H9 (cell line): ENCODE data around the gene DOCK2. TPM values are rescaled to one million over a fixed set of nuclear protein-coding genes. Genes with fewer than 3 reads are reported as not detected.

Source experiments
- DNase-seq: peaks from one replicate; pipeline ENCODE4 v3.0.0-alpha.2; 2017
- H2AFZ ChIP-seq: one replicate; pipeline ENCODE4 v1.6.1; 2013; ENCODE audit warnings: mild to moderate bottlenecking, low read length, control low read depth, moderate library complexity
- H2AK5ac ChIP-seq: 2 replicates; pipeline ENCODE4 v1.6.1; 2013; ENCODE audit warnings: low read length, control low read depth, mixed read lengths; ENCODE audit not compliant: insufficient read length
- H2BK120ac ChIP-seq: one replicate; pipeline ENCODE4 v1.6.1; 2013; ENCODE audit warnings: low read depth, mild to moderate bottlenecking, low read length, control low read depth, inconsistent platforms; ENCODE audit not compliant: poor library complexity, severe bottlenecking
- H2BK12ac ChIP-seq: 2 replicates; pipeline ENCODE4 v1.6.1; 2013; ENCODE audit warnings: low read length, control low read depth, mixed read lengths, low read depth; ENCODE audit not compliant: insufficient read length
- H2BK15ac ChIP-seq: 2 replicates; pipeline ENCODE4 v1.6.1; 2013; ENCODE audit warnings: low read depth, low read length, control low read depth
- H2BK20ac ChIP-seq: one replicate; pipeline ENCODE4 v1.6.1; 2013; ENCODE audit warnings: low read depth, mild to moderate bottlenecking, low read length, control low read depth, inconsistent platforms; ENCODE audit not compliant: poor library complexity, severe bottlenecking
- H2BK5ac ChIP-seq: 2 replicates; pipeline ENCODE4 v1.6.1; 2013; ENCODE audit warnings: low read length, control low read depth, mixed read lengths; ENCODE audit not compliant: insufficient read length
- H3K14ac ChIP-seq: 2 replicates; pipeline ENCODE4 v1.6.1; 2013; ENCODE audit warnings: low read length, control low read depth; ENCODE audit not compliant: insufficient read depth
- H3K18ac ChIP-seq: 2 replicates; pipeline ENCODE4 v1.6.1; 2013; ENCODE audit warnings: low read depth, mild to moderate bottlenecking, mixed read lengths, low read length, control low read depth; ENCODE audit not compliant: insufficient read length
- H3K23ac ChIP-seq: 2 replicates; pipeline ENCODE4 v1.6.1; 2013; ENCODE audit warnings: low read length, control low read depth, mixed read lengths, low read depth; ENCODE audit not compliant: insufficient read length
- H3K23me2 ChIP-seq: 2 replicates; pipeline ENCODE4 v1.6.1; 2013; ENCODE audit warnings: low read depth, mild to moderate bottlenecking, mixed read lengths, low read length, control low read depth; ENCODE audit not compliant: insufficient read length, poor library complexity, severe bottlenecking
- H3K27ac ChIP-seq: 2 replicates; pipeline ENCODE4 v1.5.1; 2013; ENCODE audit warnings: low read length, control low read depth, mixed read lengths, low read depth; ENCODE audit not compliant: insufficient read length
- H3K27me3 ChIP-seq: 2 replicates; pipeline ENCODE4 v1.6.1; 2013; ENCODE audit warnings: low read length, control low read depth, inconsistent platforms; ENCODE audit not compliant: insufficient read depth
- H3K4ac ChIP-seq: 2 replicates; pipeline ENCODE4 v1.6.1; 2013; ENCODE audit warnings: low read depth, mild to moderate bottlenecking, control low read depth, inconsistent platforms, low read length, moderate library complexity
- H3K4me1 ChIP-seq: 2 replicates; pipeline ENCODE4 v1.6.1; 2013; ENCODE audit warnings: low read length, control low read depth, inconsistent platforms; ENCODE audit not compliant: insufficient read depth
- H3K4me2 ChIP-seq: 2 replicates; pipeline ENCODE4 v1.6.1; 2013; ENCODE audit warnings: low read length, control low read depth, mixed read lengths; ENCODE audit not compliant: insufficient read length, insufficient read depth
- H3K56ac ChIP-seq: 2 replicates; pipeline ENCODE4 v1.6.1; 2013; ENCODE audit warnings: low read depth, mild to moderate bottlenecking, mixed read lengths, low read length, control low read depth; ENCODE audit not compliant: insufficient read length
- H3K79me1 ChIP-seq: 2 replicates; pipeline ENCODE4 v1.6.1; 2013; ENCODE audit warnings: low read depth, mild to moderate bottlenecking, moderate library complexity, low read length, control low read depth, inconsistent platforms; ENCODE audit not compliant: insufficient read depth, poor library complexity, severe bottlenecking
- H3K79me2 ChIP-seq: 2 replicates; pipeline ENCODE4 v1.6.1; 2013; ENCODE audit warnings: low read length, control low read depth, inconsistent platforms; ENCODE audit not compliant: insufficient read depth
- H3K9ac ChIP-seq: 2 replicates; pipeline ENCODE4 v1.6.1; 2013; ENCODE audit warnings: low read length, control low read depth, mixed read lengths; ENCODE audit not compliant: insufficient read length; ENCODE audit errors: extremely low read depth
- H3K9me3 ChIP-seq: one replicate; pipeline ENCODE4 v1.6.1; 2013; ENCODE audit warnings: low read depth, low read length, inconsistent platforms; ENCODE audit not compliant: control insufficient read depth
- H3T11ph ChIP-seq: one replicate; pipeline ENCODE4 v1.6.1; 2013; ENCODE audit warnings: mild to moderate bottlenecking, low read length, control low read depth, inconsistent platforms
- H4K20me1 ChIP-seq: one replicate; pipeline ENCODE4 v1.6.1; 2013; ENCODE audit not compliant: control insufficient read depth, insufficient read length, insufficient read depth
- H4K5ac ChIP-seq: 2 replicates; pipeline ENCODE4 v1.6.1; 2013; ENCODE audit warnings: low read depth, mild to moderate bottlenecking, mixed read lengths, low read length, control low read depth; ENCODE audit not compliant: insufficient read length
- H4K8ac ChIP-seq: replicated peaks from 2 replicates; pipeline ENCODE4 v1.6.1; 2013; ENCODE audit warnings: low read length, control low read depth, mixed read lengths, low read depth; ENCODE audit not compliant: insufficient read length
- H4K91ac ChIP-seq: 2 replicates; pipeline ENCODE4 v1.6.1; 2013; ENCODE audit warnings: low read depth, mild to moderate bottlenecking, moderate library complexity, mixed read lengths, low read length, control low read depth; ENCODE audit not compliant: insufficient read length
- H3K27ac Mint-ChIP-seq, 3 experiments: 2 replicates in 2 of 3; 3 replicates in 1 of 3; pipeline ENCODE4 v1.8.0; 2020 to 2021; ENCODE audit warnings: mixed read lengths in 3 of 3, mild to moderate bottlenecking in 1 of 3, moderate library complexity in 1 of 3
- H3K27me3 Mint-ChIP-seq: 2 replicates; pipeline ENCODE4 v1.8.0; 2021; ENCODE audit warnings: low read depth, mild to moderate bottlenecking, moderate library complexity, mixed read lengths
- H3K36me3 Mint-ChIP-seq, 3 experiments: 2 replicates in 2 of 3; 3 replicates in 1 of 3; pipeline ENCODE4 v1.8.0; 2020 to 2021; ENCODE audit warnings: low read depth in 3 of 3, mixed read lengths in 3 of 3; ENCODE audit not compliant: insufficient read depth in 1 of 3
- H3K4me1 Mint-ChIP-seq, 2 experiments: 2 replicates each; pipeline ENCODE4 v1.8.0; 2020; ENCODE audit warnings: mixed read lengths in 2 of 2
- H3K4me3 Mint-ChIP-seq, 2 experiments: 2 replicates in 1 of 2; 3 replicates in 1 of 2; pipeline ENCODE4 v1.8.0; 2020 to 2021; ENCODE audit warnings: mild to moderate bottlenecking in 2 of 2, mixed read lengths in 2 of 2, moderate library complexity in 1 of 2
- H3K9me3 Mint-ChIP-seq, 2 experiments: 2 replicates in 1 of 2; 3 replicates in 1 of 2; pipeline ENCODE4 v1.8.0; 2020; ENCODE audit warnings: mild to moderate bottlenecking in 2 of 2, mixed read lengths in 2 of 2, moderate library complexity in 1 of 2
- CTCF ChIP-seq: fragments of 200-600 bp; sonication (generic); conservative IDR thresholded peaks from 3 replicates; pipeline ENCODE4 v1.8.0; 2021; ENCODE audit warnings: antibody characterized with exemption, mild to moderate bottlenecking
- WGBS: extraction: QIAGEN DNeasy Blood & Tissue Kit; methylation state at CpG from one replicate; pipeline ENCODE4 v1.1.7; 2013; ENCODE audit warnings: missing lambda C conversion rate, low lambda C conversion rate, mixed read lengths; ENCODE audit not compliant: insufficient read length; ENCODE audit errors: extremely low coverage; 5-methylcytosine and 5-hydroxymethylcytosine counted together
- total RNA-seq: library from RNA; stranded (reverse); gene quantifications from 2 replicates; pipeline ENCODE4 v1.2.1, GENCODE V29; 2021

DOCK2 gene
- total RNA-seq, 1 experiment from 2014 or later: 7.8 TPM

DNA sequence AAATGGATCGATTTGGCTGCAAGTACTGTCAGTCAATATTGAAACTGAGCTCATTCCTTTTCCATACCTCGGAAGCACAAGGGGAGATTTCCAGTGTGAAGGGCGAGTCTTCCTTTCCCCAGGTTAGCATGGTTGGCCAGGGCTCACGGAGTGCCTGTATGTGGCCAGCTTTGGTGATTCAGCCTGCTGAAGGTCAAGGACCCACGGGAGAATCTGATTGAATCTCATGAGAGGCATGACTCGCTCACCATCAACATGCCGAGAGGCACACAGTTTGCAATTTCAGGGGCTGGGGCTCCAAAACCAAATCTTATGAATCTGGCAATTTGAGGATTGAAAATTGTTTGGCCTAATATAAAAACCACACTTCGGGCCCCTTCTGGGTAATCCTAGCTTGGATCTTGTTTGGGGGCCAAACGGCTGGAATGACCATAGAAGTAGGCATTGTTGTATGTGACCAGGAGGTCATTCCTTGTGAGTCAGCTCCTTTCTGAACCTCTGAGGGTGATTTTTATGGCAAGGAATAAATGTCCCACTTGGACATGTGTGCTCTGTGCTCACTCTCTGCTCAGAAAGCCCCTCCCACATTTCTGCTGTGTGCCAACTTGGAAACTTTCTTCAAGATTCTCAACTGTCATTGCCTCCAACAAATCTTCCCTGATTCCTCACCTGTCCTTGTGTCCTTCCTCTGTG is 69.8 kb downstream of the DOCK2 start:
- Histone ChIP-seq H3K27ac (no peak overlapping the region), H3K56ac (no peak overlapping the region), H2BK15ac (no peak overlapping the region), H2BK20ac (no peak overlapping the region), H3K27me3 (no peaks in the 10 kb centered on the region), H2BK120ac (no peak overlapping the region), H4K8ac (no peak overlapping the region), H2AFZ (no peak overlapping the region), H3K14ac (no peak overlapping the region), H4K91ac (no peak overlapping the region), H3K79me1 (no peaks in the 10 kb centered on the region), H3K4ac (no peak overlapping the region), H3K9me3 (no peaks in the 10 kb centered on the region), H3K4me1 (peaks cover 2% of the 10 kb centered on the region; the same call in 1 of the 2 replicates), H3K18ac (no peak overlapping the region), H2BK12ac (no peak overlapping the region), H3K79me2 (no peaks in the 10 kb centered on the region), H2AK5ac (no peak overlapping the region), H3K23me2 (no peaks in the 10 kb centered on the region), H3K23ac (no peak overlapping the region), H3K4me2 (no peak overlapping the region), H4K5ac (no peak overlapping the region), H4K20me1 (no peaks in the 10 kb centered on the region), H3T11ph (no peak overlapping the region), H2BK5ac (no peak overlapping the region), H3K9ac (no peak overlapping the region)
- no CpG with 5 or more reads among the region's 9 CpGs for WGBS
- H3K4me1 Mint-ChIP-seq: peaks cover 0 to 3% of the 10 kb centered on the region in 2 experiments; a peak in 1 of 4 replicates
- no peak for TF ChIP-seq CTCF
- H3K36me3 Mint-ChIP-seq: no peaks in the 10 kb centered on the region
- no peak overlapping the region for H3K4me3 Mint-ChIP-seq
- no peaks in the 10 kb centered on the region for H3K27me3 Mint-ChIP-seq
- no peak for DNase-seq
- H3K27ac Mint-ChIP-seq: no peak overlapping the region; a peak in 1 of 7 replicates
- no peaks in the 10 kb centered on the region; a peak in 1 of 5 replicates for H3K9me3 Mint-ChIP-seq
